HFF-Myc (cell line): Measurements from ENCODE around the gene NDUFS3.

Experiments used
- DNase-seq: peaks from one replicate; pipeline ENCODE4 v3.0.0-alpha.2; 2011; ENCODE audit warnings: low read depth; ENCODE audit errors: extremely low read depth
- H3K4me3 ChIP-seq: replicated peaks from 2 replicates; pipeline ENCODE4 v1.5.1; 2011; ENCODE audit warnings: low read depth, mild to moderate bottlenecking, control low read depth, low read length
- TF ChIP-seq, protein P1 (sequence below): IDR thresholded peaks from 2 replicates; pipeline ENCODE4 v1.5.1; 2012; ENCODE audit warnings: mild to moderate bottlenecking, low read depth, low read length, control low read depth; ENCODE audit errors: missing control alignments

Gene NDUFS3

DNA sequence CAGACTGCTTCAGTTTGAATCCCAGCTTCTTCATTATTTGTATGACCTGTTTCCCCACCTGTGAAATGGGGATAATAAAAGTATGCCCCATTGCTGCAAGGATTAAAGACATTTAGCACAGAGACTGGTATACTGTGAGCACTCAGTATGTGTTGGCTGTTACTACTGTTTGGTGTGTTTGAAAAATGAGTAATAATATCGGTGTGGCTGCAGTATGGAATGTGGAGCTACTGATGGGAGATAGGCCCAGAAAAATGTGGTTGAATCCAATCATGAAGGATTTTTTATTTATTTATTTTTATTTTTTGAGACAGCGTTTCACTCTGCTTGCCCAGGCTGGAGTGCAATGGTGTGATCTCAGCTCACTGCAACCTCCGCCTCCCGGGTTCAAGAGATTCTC, 24.4 kb downstream of the NDUFS3 start:
- TF ChIP-seq, protein P1, sequence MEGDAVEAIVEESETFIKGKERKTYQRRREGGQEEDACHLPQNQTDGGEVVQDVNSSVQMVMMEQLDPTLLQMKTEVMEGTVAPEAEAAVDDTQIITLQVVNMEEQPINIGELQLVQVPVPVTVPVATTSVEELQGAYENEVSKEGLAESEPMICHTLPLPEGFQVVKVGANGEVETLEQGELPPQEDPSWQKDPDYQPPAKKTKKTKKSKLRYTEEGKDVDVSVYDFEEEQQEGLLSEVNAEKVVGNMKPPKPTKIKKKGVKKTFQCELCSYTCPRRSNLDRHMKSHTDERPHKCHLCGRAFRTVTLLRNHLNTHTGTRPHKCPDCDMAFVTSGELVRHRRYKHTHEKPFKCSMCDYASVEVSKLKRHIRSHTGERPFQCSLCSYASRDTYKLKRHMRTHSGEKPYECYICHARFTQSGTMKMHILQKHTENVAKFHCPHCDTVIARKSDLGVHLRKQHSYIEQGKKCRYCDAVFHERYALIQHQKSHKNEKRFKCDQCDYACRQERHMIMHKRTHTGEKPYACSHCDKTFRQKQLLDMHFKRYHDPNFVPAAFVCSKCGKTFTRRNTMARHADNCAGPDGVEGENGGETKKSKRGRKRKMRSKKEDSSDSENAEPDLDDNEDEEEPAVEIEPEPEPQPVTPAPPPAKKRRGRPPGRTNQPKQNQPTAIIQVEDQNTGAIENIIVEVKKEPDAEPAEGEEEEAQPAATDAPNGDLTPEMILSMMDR, result no peak
- H3K4me3 ChIP-seq, result no peak overlapping the region
- DNase-seq, result no peak

DNA sequence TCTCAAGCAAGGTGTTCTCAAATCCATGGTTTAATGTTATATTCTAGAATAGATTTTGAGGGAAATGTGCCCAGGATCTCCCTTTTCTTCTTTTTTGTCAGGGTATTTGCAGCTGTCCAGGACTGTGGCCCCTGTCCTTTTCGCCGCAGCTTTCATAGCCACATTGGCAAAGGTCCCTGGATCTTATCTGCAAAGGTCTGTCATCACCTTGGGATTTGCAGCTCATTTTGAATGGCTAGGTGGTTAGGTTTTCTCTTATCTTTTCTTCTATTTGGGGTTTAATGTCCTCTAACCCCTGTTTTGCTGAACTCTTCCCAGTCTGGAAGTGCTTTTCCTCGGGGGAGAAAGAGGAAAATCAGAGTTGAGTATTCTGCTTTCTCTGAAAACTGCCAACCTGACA, 27.0 kb downstream of the NDUFS3 start:
- no peak overlapping the region for H3K4me3 ChIP-seq

DNA sequence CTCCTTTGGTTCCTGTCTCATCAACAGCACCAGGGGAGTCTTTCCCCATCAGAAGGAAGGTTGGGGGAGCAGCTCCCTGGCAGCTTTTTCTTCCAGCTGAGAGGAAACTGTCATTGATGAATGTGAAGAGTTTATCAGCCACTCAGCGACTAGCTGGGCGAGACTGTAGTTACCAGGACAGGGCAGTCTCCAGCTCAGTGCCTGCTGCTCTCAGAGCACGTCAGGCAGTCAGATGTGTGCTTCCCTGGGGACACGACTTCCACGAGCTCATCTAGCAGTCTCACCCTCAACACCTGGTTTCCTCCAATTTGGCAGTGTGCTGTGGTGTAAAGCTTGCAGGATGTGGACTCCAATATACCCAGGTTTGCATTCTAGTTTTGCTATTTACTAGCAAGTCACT, 27.9 kb downstream of the NDUFS3 start:
- TF ChIP-seq, protein P1, result no peak
- H3K4me3 ChIP-seq, result no peak overlapping the region
- DNase-seq, result no peak

More for the DNA sequence above, 27.0 kb downstream of the NDUFS3 start:
- TF ChIP-seq, protein P1, result no peak
- no peak for DNase-seq

DNA sequence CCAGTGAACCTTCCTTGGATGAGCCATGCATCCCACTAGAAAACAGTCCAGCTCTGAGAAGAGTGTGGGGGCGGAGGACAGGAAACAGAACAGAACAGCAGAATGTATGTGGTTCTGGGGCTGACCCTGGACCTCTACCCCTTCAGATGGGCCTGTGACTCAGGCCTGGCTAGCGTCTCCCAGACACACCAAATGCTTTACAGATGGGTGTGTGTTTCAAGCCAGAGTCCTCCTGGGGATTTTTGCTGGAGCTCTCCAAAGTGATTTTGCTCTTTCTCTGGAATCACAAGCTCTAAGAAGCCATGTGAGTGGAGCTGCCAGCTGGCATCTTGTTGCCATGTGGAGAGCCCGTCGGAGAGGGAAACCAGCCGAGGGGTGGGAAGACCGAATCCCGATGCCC, 28.5 kb downstream of the NDUFS3 start:
- TF ChIP-seq, protein P1, result no peak
- DNase-seq, result peak; percentile 93
- no peak overlapping the region for H3K4me3 ChIP-seq

DNA sequence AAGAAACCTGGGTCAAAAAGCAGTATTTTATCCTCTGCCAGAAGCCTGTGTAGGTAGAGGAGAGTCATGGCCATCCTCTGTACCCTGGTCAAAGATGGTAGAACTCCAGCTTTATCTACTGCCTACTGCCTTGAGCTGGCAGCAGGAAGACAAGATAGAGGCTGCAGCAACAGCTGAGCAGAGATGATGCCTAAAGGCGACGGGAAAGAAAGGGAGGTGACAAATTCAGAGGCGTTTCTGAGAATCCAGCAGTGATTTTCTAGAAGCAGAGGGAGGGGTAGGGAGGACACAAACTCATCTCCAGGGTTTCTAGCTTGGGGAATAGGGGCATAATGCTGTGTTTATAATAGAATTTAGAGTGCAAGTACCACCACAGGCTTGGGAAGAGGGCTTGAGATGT, 30.8 kb downstream of the NDUFS3 start:
- TF ChIP-seq, protein P1, result no peak
- DNase-seq, result no peak

DNA sequence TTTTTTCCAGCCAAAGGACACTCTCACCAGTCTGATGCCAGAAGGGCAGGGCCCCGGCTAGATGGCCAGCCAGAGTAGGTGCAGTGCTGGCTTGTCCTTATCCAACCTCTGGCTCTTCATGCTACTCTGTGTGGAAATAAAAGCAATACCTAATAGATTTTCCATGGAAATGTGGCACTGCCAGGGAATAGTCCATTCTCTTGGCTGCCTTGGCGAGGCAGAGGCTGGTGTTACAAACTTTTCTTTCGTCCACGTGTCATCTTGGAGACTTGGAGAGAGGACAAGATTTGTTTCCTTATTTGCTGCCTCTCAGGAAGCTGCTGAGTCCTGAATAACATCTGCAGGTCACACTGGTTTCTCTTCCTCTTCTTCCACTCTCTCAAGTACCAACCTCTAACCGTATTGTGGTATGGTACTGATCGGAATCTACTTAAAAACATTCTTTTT, 32.5 kb downstream of the NDUFS3 start:
- H3K4me3 ChIP-seq, result no peak overlapping the region
- TF ChIP-seq, protein P1, result no peak
- no peak for DNase-seq

More for the DNA sequence above, 30.8 kb downstream of the NDUFS3 start:
- no peak overlapping the region for H3K4me3 ChIP-seq

DNA sequence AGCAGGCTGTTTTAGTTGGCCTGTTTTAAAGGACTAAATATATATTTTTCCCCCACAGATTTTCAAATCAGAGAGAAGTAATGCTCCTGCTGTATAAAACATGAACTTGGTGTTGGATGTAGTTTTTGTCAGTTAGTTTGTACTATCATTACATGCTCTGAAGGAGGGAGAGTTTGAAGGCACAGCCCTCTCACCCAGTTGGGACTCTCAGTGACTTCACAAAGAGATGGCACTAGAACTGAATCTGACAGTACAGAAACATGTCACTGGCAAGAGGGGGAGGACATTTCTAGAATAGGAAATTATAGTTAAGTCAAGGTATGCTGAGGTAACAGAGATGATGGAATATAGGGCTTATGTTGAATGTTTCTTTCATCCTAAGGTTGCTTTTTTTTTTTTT, 36.4 kb downstream of the NDUFS3 start:
- DNase-seq, result no peak
- TF ChIP-seq, protein P1, result no peak
- no peak overlapping the region for H3K4me3 ChIP-seq
